HG03175 (cell line): ENCODE data around the gene ACAP2.
"Not testable (repeated sequence)": the region's sequence is repeated elsewhere in the genome, so short reads cannot be mapped to it uniquely, and the experiment has no call there.

Experiments used
- ATAC-seq: cut with Tn5 transposase; IDR thresholded peaks from one replicate; pipeline ENCODE4 v1.9.1; 2021; ENCODE audit warnings: mild to moderate bottlenecking, moderate library complexity; ENCODE audit not compliant: unreplicated experiment

ACAP2 gene

GRCh38 chr3:195249057-195249770 lies 193.6 kb downstream of the ACAP2 start:
- ATAC-seq = no peak

GRCh38 chr3:195248281-195248680 lies 194.5 kb downstream of the ACAP2 start:
- ATAC-seq = no peak

- no peak for ATAC-seq
Observed at GRCh38 chr3:195247863-195248189, 195.0 kb downstream of the ACAP2 start.

GRCh38 chr3:195247086-195247862 lies 195.5 kb downstream of the ACAP2 start:
- ATAC-seq = no peak

GRCh38 chr3:195246581-195246995 lies 196.2 kb downstream of the ACAP2 start:
- no peak for ATAC-seq

GRCh38 chr3:195245531-195245951 lies 197.3 kb downstream of the ACAP2 start:
- no peak for ATAC-seq

- ATAC-seq = no peak
Observed at GRCh38 chr3:195241592-195242355, 201.0 kb downstream of the ACAP2 start.

- ATAC-seq = no peak
Observed at GRCh38 chr3:195240939-195241338, 201.9 kb downstream of the ACAP2 start.

- ATAC-seq = no peak
Observed at GRCh38 chr3:195240171-195240701, 202.6 kb downstream of the ACAP2 start.

GRCh38 chr3:195239121-195239520 lies 203.7 kb downstream of the ACAP2 start:
- no peak for ATAC-seq

- no peak for ATAC-seq
Observed at GRCh38 chr3:195238586-195239118, 204.2 kb downstream of the ACAP2 start.

- ATAC-seq = no peak
Observed at GRCh38 chr3:195238081-195238571, 204.7 kb downstream of the ACAP2 start.

GRCh38 chr3:195236801-195237570 lies 205.8 kb downstream of the ACAP2 start:
- ATAC-seq = no peak

GRCh38 chr3:195236076-195236798 lies 206.6 kb downstream of the ACAP2 start:
- no peak for ATAC-seq

GRCh38 chr3:195230244-195230643 lies 212.6 kb downstream of the ACAP2 start:
- ATAC-seq = no peak

- ATAC-seq = not testable (repeated sequence)
Observed at GRCh38 chr3:195228886-195229285, 213.9 kb downstream of the ACAP2 start.

- ATAC-seq = no peak
Observed at GRCh38 chr3:195227871-195228270, 214.9 kb downstream of the ACAP2 start.

GRCh38 chr3:195226900-195227447 lies 215.8 kb downstream of the ACAP2 start:
- no peak for ATAC-seq

- ATAC-seq = no peak
Observed at GRCh38 chr3:195226445-195226844, 216.4 kb downstream of the ACAP2 start.
